Measurements from ENCODE around the gene SCN1B.
"Not testable (repeated sequence)": the region's sequence is repeated elsewhere in the genome, so short reads cannot be mapped to it uniquely, and the experiment has no call there.

DNA sequence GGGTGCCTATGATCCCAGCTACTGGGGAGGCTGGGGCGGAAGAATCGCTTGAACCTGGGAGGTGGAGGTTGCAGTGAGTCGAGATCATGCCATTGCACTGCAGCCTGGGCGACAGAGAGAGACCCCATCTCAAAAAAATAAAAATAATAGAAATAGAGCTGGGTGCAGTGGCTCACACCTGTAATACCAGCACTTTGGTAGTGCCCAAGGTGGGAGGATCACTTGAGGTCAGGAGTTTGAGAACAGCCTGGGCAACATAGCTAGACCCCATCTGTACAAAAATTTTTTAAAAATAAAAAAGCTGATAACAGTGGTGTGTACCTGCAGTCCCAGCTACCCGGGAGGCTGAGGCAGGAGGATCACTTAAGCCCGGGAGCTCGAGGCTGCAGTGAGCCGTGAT, 22.8 kb upstream of the SCN1B start:
- TF ChIP-seq, protein P1, sequence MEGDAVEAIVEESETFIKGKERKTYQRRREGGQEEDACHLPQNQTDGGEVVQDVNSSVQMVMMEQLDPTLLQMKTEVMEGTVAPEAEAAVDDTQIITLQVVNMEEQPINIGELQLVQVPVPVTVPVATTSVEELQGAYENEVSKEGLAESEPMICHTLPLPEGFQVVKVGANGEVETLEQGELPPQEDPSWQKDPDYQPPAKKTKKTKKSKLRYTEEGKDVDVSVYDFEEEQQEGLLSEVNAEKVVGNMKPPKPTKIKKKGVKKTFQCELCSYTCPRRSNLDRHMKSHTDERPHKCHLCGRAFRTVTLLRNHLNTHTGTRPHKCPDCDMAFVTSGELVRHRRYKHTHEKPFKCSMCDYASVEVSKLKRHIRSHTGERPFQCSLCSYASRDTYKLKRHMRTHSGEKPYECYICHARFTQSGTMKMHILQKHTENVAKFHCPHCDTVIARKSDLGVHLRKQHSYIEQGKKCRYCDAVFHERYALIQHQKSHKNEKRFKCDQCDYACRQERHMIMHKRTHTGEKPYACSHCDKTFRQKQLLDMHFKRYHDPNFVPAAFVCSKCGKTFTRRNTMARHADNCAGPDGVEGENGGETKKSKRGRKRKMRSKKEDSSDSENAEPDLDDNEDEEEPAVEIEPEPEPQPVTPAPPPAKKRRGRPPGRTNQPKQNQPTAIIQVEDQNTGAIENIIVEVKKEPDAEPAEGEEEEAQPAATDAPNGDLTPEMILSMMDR (IDR thresholded peaks at IDR 0.05), result not testable (repeated sequence)
- TF ChIP-seq POLR2A (IDR thresholded peaks at IDR 0.05), result not testable (repeated sequence)
